Fibroblast of the aortic adventitia (primary cell): Measurements from ENCODE around the gene GRIN2D. TPM values are rescaled to one million over a fixed set of nuclear protein-coding genes. Genes with fewer than 3 reads are reported as not detected.

Experiments
- DNase-seq: peaks from one replicate; pipeline ENCODE4 v3.0.0-alpha.2; 2010; ENCODE audit warnings: low read depth
- H3K4me3 ChIP-seq: 2 replicates; pipeline ENCODE4 v1.5.1; 2011; ENCODE audit warnings: low read depth, mild to moderate bottlenecking, control low read depth, low read length, moderate library complexity
- CTCF ChIP-seq: IDR thresholded peaks from 2 replicates; pipeline ENCODE4 v1.5.1; 2011; ENCODE audit warnings: mild to moderate bottlenecking, low read length, control low read depth, inconsistent platforms; ENCODE audit not compliant: insufficient read depth
- total RNA-seq: library from RNA; depleted of rRNA; stranded (reverse); fragments of >200 nt; gene quantifications from 2 replicates; pipeline ENCODE4 v1.2.3, GENCODE V29; 2012; ENCODE audit warnings: low replicate concordance

The GRIN2D gene
- total RNA-seq, 1 donor: 2.2 TPM

- peak; percentile 81 for TF ChIP-seq CTCF
- DNase-seq: peak; percentile 49
- H3K4me3 ChIP-seq: no peak overlapping the region
These were observed 42.1 kb upstream of the GRIN2D start for GRCh38 chr19:48351341-48351752.

GRCh38 chr19:48353677-48354076 lies 39.8 kb upstream of the GRIN2D start:
- TF ChIP-seq CTCF: no peak
- H3K4me3 ChIP-seq: no peak overlapping the region
- no peak for DNase-seq

- H3K4me3 ChIP-seq: no peak overlapping the region
- no peak for DNase-seq
- no peak for TF ChIP-seq CTCF
These were observed 39.0 kb upstream of the GRIN2D start for GRCh38 chr19:48354332-48354992.

- no peak for DNase-seq
- no peak overlapping the region for H3K4me3 ChIP-seq
- TF ChIP-seq CTCF: no peak
These were observed 38.0 kb upstream of the GRIN2D start for GRCh38 chr19:48355365-48355954.

- no peak for TF ChIP-seq CTCF
- H3K4me3 ChIP-seq: no peak overlapping the region
- no peak for DNase-seq
These were observed 34.3 kb upstream of the GRIN2D start for GRCh38 chr19:48359123-48359522.

- no peak for DNase-seq
- no peak overlapping the region for H3K4me3 ChIP-seq
- TF ChIP-seq CTCF: no peak
These were observed 31.6 kb upstream of the GRIN2D start for GRCh38 chr19:48361912-48362311.
